Gastroesophageal sphincter (tissue), 4 donors: ENCODE results near the gene APOB. TPM values are rescaled to one million over a fixed set of nuclear protein-coding genes. Genes with fewer than 3 reads are reported as not detected.

Experiments
- ATAC-seq: fragments of 150-250 bp; one replicate; pipeline ENCODE4 v1.9.1; 2016; ENCODE audit warnings: mild to moderate bottlenecking, moderate library complexity
- H3K27ac ChIP-seq, 4 donors: fragments of 200-600 bp; sonication (generic) in 3 of 4; 1 replicate in 3 of 4; 2 replicates in 1 of 4; pipeline ENCODE4 v1.5.1; 2016 to 2019
- H3K27me3 ChIP-seq: fragments of 200-600 bp; sonication (generic); one replicate; pipeline ENCODE4 v1.5.1; 2019
- H3K36me3 ChIP-seq, 2 donors: fragments of 200-600 bp; sonication (generic); one replicate each; pipeline ENCODE4 v1.5.1; 2019; ENCODE audit warnings: control low read depth in 1 of 2
- H3K4me1 ChIP-seq, 3 donors: fragments of 200-600 bp; sonication (generic); 1 replicate in 2 of 3; 2 replicates in 1 of 3; pipeline ENCODE4 v1.5.1; 2016 to 2019; ENCODE audit warnings: control low read depth in 2 of 3
- H3K4me3 ChIP-seq, 2 donors: fragments of 200-600 bp; sonication (generic); one replicate each; pipeline ENCODE4 v1.5.1; 2019; ENCODE audit warnings: mild to moderate bottlenecking in 1 of 2, moderate library complexity in 1 of 2
- H3K9me3 ChIP-seq, 3 donors: fragments of 200-600 bp; sonication (generic); one replicate each; pipeline ENCODE4 v1.5.1; 2017 to 2019; ENCODE audit warnings: control low read depth in 2 of 3
- CTCF ChIP-seq, 4 experiments: fragments of 200-600 bp in 2 of 4; fragments of 450-650 bp in 2 of 4; sonication (generic) in 1 of 4; IDR thresholded peaks; one replicate each; pipeline ENCODE4 v1.5.1; 2017 to 2019; ENCODE audit warnings: antibody characterized with exemption in 4 of 4, mild to moderate bottlenecking in 2 of 4, moderate library complexity in 2 of 4
- EP300 ChIP-seq: sonication (generic); formaldehyde crosslinking; IDR thresholded peaks from one replicate; pipeline ENCODE4 v1.6.1; 2017; ENCODE audit warnings: antibody characterized with exemption, mild to moderate bottlenecking
- POLR2A ChIP-seq, 2 donors: fragments of 450-650 bp; IDR thresholded peaks; one replicate each; pipeline ENCODE4 v1.6.1; 2017; ENCODE audit warnings: antibody characterized with exemption in 2 of 2, mild to moderate bottlenecking in 2 of 2, moderate library complexity in 1 of 2
- POLR2AphosphoS5 ChIP-seq: sonication (generic); formaldehyde crosslinking; IDR thresholded peaks from one replicate; pipeline ENCODE4 v1.6.1; 2017; ENCODE audit warnings: antibody characterized with exemption
- WGBS, 2 donors: methylation state at CpG; one replicate each; pipeline ENCODE4 v1.1.5; 2018; ENCODE audit warnings: low coverage in 1 of 2; 5-methylcytosine and 5-hydroxymethylcytosine counted together
- total RNA-seq, 4 donors: library from RNA; depleted of rRNA; stranded (reverse); fragments of >200 nt; gene quantifications; one replicate each; pipeline ENCODE4 v1.1.0, GENCODE V29; 2016

APOB gene
- total RNA-seq, 4 donors from 2014 or later = 1.2 to 7.8 (median 2.8) TPM

GRCh38 chr2:20982861-20983260, 61.0 kb downstream of the APOB start:
- H3K27me3 ChIP-seq = no peaks in the 10 kb centered on the region
- no peaks in the 10 kb centered on the region for H3K9me3 ChIP-seq
- TF ChIP-seq CTCF (IDR thresholded peaks at IDR 0.05) = no peak
- no peak for TF ChIP-seq POLR2AphosphoS5
- no peak for TF ChIP-seq POLR2A (IDR thresholded peaks at IDR 0.05)
- TF ChIP-seq EP300 = no peak
- no peak for ATAC-seq
- peak overlapping the region in 1 of 4 donors; percentile 75 for H3K27ac ChIP-seq
- no peak overlapping the region for H3K4me3 ChIP-seq
- H3K4me1 ChIP-seq = peaks cover 13 to 74% (median 14%) of the 10 kb centered on the region in 3 donors
- H3K36me3 ChIP-seq = no peaks in the 10 kb centered on the region
- WGBS, 2 donors = 77 to 82% methylated on average over 6 to 7 of the region's 7 CpGs

GRCh38 chr2:20977520-20978180, 66.2 kb downstream of the APOB start:
- Histone ChIP-seq H3K4me1 (peaks cover 22 to 77% (median 34%) of the 10 kb centered on the region in 3 donors), H3K27me3 (no peaks in the 10 kb centered on the region), H3K9me3 (no peaks in the 10 kb centered on the region), H3K27ac (peak overlapping the region; percentile 83 to 86 (median 84)), H3K36me3 (no peaks in the 10 kb centered on the region), H3K4me3 (no peak overlapping the region)
- ATAC-seq = peak; percentile 71
- no peak for TF ChIP-seq POLR2A (IDR thresholded peaks at IDR 0.05)
- TF ChIP-seq CTCF (IDR thresholded peaks at IDR 0.05) = no peak
- peak; percentile 71 for TF ChIP-seq POLR2AphosphoS5
- WGBS, 2 donors = 25 to 34% methylated on average over 4 of the region's 4 CpGs

GRCh38 chr2:20976527-20976926, 67.3 kb downstream of the APOB start:
- ATAC-seq = no peak
- H3K4me3 ChIP-seq = no peak overlapping the region
- no peak for TF ChIP-seq POLR2A (IDR thresholded peaks at IDR 0.05)
- TF ChIP-seq POLR2AphosphoS5 = peak; percentile 74
- no peaks in the 10 kb centered on the region for H3K9me3 ChIP-seq
- H3K4me1 ChIP-seq = peaks cover 23 to 78% (median 38%) of the 10 kb centered on the region in 3 donors
- no peaks in the 10 kb centered on the region for H3K27me3 ChIP-seq
- no peaks in the 10 kb centered on the region for H3K36me3 ChIP-seq
- peak overlapping the region; percentile 83 to 86 (median 84) for H3K27ac ChIP-seq
- 30 to 58% methylated on average over 2 to 4 of the region's 4 CpGs for WGBS, 2 donors

- H3K27ac ChIP-seq = peak overlapping the region; percentile 84 to 95 (median 85)
- H3K36me3 ChIP-seq = no peaks in the 10 kb centered on the region
- no peaks in the 10 kb centered on the region for H3K27me3 ChIP-seq
- no peaks in the 10 kb centered on the region for H3K9me3 ChIP-seq
- 50 to 86% methylated on average over 1 to 2 of the region's 2 CpGs for WGBS, 2 donors
- ATAC-seq = peak; percentile 68
- TF ChIP-seq CTCF (IDR thresholded peaks at IDR 0.05) (peak in 3 of 4 experiments; percentile 16 to 43 (median 43)), POLR2AphosphoS5 (peak; percentile 74), POLR2A (IDR thresholded peaks at IDR 0.05) (no peak), EP300 (no peak)
- H3K4me1 ChIP-seq = peaks cover 19 to 80% (median 36%) of the 10 kb centered on the region in 3 donors
- no peak overlapping the region for H3K4me3 ChIP-seq
These were observed 70.9 kb downstream of the APOB start for GRCh38 chr2:20972792-20973565.

GRCh38 chr2:20972110-20972509, 71.8 kb downstream of the APOB start:
- 17 to 28% methylated on average over 3 to 5 of the region's 5 CpGs for WGBS, 2 donors
- Histone ChIP-seq H3K9me3 (no peaks in the 10 kb centered on the region), H3K27ac (peak overlapping the region; percentile 84 to 95 (median 85)), H3K4me1 (peaks cover 17 to 71% (median 29%) of the 10 kb centered on the region in 3 donors), H3K27me3 (no peaks in the 10 kb centered on the region), H3K4me3 (no peak overlapping the region), H3K36me3 (no peaks in the 10 kb centered on the region)
- peak; percentile 68 for ATAC-seq
- TF ChIP-seq CTCF (IDR thresholded peaks at IDR 0.05) (peak in 2 of 4 experiments; percentile 6 to 18), POLR2AphosphoS5 (peak; percentile 44), POLR2A (IDR thresholded peaks at IDR 0.05) (no peak)
